Measurements from ENCODE around the gene SHC2.

DNA sequence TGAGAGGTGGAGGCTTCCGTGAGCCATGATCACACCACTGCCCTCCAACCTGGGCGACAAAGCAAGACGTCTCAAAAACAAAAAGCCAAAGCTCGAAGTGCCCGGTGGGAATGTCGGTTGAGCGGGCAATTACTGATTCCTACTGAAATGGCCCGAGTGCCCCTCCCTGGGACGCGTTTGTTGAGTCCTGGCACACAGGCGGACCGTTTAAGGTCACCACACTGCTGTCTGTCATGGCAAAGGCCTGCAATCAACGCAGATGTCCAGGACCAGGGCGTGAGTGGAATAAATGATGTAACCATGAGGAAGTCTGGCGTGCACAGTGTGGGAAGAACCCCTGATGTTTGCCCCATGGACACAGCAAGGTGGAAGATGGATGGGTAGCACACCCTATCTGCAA, 32.7 kb downstream of the SHC2 start:
- TF ChIP-seq, protein P1, sequence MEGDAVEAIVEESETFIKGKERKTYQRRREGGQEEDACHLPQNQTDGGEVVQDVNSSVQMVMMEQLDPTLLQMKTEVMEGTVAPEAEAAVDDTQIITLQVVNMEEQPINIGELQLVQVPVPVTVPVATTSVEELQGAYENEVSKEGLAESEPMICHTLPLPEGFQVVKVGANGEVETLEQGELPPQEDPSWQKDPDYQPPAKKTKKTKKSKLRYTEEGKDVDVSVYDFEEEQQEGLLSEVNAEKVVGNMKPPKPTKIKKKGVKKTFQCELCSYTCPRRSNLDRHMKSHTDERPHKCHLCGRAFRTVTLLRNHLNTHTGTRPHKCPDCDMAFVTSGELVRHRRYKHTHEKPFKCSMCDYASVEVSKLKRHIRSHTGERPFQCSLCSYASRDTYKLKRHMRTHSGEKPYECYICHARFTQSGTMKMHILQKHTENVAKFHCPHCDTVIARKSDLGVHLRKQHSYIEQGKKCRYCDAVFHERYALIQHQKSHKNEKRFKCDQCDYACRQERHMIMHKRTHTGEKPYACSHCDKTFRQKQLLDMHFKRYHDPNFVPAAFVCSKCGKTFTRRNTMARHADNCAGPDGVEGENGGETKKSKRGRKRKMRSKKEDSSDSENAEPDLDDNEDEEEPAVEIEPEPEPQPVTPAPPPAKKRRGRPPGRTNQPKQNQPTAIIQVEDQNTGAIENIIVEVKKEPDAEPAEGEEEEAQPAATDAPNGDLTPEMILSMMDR (optimal IDR thresholded peaks at IDR 0.05 in 1 of 3, IDR thresholded peaks at IDR 0.05 in 1 of 3, conservative IDR thresholded peaks at IDR 0.05 in 1 of 3; ENCODE audit: extremely low read depth in 1 of 3, insufficient read depth in 2 of 3, low read length in 3 of 3): no peak
- TF ChIP-seq EZH2 (IDR thresholded peaks at IDR 0.05; ENCODE audit: low read length): no peak
